CMK (cell line): ENCODE results near the gene GCNT1.
A peak's percentile ranks its signal among the peaks of the same experiment; 100 is the strongest.

ENCODE experiments used
- DNase-seq: peaks from one replicate; pipeline ENCODE4 v3.0.0-alpha.2; 2010; ENCODE audit warnings: low read depth

The GCNT1 gene

DNA sequence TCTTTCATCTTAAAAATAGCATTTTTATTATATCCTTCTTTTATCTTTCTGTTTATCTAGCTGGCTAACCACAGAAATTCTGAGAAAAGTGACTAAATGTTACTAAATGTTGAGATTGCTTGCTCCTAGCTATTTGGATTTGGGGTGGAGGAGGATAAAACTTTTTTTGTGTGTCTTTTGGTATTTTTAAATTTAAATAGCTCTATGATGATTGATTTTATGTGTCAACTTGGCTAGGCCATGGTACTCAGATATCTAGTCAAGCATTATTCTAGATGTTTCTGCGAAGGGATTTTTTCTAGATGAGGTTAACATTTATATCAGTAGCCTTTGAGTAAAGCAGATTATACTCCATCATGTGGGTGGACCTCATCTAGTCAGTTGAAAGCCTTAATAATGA lies 75.0 kb downstream of the GCNT1 start:
- no peak for DNase-seq

DNA sequence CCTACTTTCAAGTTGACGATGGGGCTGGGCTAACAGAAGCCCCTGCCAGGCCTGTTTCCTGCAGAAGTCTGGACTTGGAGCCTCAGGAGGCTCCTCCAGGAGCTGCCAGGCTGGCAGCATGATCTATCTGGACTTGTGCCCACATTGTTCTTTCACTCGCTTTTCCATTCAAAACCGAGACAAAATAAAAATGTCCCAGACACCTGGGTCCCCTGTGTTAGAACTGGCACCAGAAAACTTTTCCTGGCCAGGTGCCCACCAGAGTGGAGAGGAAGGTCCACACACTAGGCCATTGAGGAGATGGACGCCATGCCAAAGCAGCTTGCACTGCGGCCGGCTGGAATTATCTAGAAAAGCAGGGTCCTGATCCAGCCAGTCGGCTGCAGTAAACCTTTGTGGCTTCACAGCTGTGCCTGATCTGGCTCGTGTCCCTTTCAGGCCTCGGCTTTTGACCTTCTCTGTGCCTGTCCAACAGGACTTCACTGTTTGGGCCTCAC lies 78.2 kb downstream of the GCNT1 start:
- no peak for DNase-seq

- DNase-seq: no peak
These were observed 80.2 kb downstream of the GCNT1 start for GRCh38 chr9:76539180-76539579.

GRCh38 chr9:76542360-76542759 lies 83.4 kb downstream of the GCNT1 start:
- peak; percentile 2 for DNase-seq

DNA sequence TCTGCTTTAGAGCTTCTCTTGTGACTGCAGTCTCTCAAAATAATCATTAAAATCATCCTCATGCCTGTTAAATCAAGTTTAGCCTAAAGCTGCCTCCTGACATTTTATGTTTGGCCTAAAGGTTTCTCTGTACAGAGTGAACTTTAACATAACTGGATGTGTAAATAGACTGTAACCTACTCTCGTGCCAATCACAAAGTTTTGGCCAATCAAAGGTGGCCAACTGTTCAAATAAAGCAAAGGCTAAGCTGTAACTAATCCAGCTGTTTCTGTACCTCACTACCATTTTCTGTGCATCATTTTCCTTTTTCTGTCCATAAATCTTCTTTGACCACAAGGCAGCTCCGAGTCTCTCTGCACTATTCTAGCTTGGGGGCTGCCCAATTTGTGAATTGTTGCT lies 86.2 kb downstream of the GCNT1 start:
- no peak for DNase-seq

DNA sequence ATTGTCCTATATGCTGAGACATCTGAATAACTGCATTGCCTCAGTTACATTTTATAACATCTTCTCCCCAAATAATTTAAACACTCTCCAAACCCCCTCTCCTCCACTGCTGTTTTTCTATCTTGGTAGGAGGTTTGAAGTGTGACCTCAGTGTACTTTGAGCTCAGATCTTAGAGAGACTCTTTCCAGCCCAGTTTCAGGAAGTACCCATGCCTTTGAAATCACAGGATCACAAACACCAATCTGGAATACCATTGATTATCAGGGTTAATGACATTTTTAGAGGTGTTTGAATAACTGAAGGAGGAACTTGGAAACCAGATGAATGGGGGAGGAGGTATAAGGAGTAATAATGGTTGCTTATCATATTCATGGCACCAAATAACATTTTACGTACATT lies 93.2 kb downstream of the GCNT1 start:
- no peak for DNase-seq

DNA sequence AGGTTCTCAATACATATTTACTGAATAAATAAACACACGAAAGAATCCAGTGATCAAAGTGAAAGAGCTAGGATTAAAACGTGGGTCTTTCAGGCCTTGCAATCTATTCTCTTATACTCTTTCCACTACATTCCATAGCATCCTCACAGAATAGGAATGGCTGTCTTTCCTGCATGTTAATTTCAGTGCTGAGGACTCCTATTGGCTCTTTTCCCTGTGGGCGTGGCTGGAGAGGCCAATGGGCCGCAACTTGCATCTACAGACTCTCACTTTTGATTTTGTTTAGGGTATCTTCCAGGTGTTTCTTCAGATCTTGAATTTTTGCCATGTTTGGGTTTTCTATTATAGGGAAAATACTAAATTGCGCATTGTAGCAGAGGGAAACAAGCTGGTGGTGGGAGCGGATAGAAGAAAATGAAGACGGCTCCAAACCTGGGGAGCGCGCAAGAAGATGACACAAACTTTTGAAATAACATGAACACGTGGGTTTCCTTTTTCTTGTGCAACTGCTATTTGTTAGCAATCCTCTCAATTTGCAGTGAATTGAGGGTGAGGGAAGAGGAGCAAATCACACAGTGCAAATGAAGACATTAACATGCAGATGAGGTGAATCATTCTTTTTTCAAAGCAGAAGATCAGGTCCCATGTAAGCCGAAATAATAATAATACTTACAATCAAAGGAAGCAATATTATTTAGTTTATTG lies 93.9 kb downstream of the GCNT1 start:
- no peak for DNase-seq

GRCh38 chr9:76553680-76554079 lies 94.7 kb downstream of the GCNT1 start:
- no peak for DNase-seq
